HCT116 (cell line): ENCODE results near the gene SZRD1. TPM values are rescaled to one million over a fixed set of nuclear protein-coding genes. Genes with fewer than 3 reads are reported as not detected.

ENCODE experiments used
- ATAC-seq: fragments of 200-7000 bp; cut with Tn5 transposase; 2 replicates; pipeline ENCODE4 v1.9.1; 2020; ENCODE audit warnings: mild to moderate bottlenecking, moderate library complexity
- BruUV-seq: library from RNA; stranded (reverse); fragments of 400-500 nt; replicated peaks from 2 replicates; lab custom pipeline; 2021; lab: Mats Ljungman, UMichigan
- CTCF ChIA-PET: fragments of 300-600 bp; sonication (Branson Sonifier 250); formaldehyde crosslinking; loops from one replicate; lab custom pipeline; 2021; ENCODE audit warnings: antibody characterized with exemption; lab: Charles Lee
- POLR2A ChIA-PET: fragments of 300-600, 350-600 bp; sonication (Branson Sonifier 250); formaldehyde crosslinking; loops from one replicate; lab custom pipeline; 2021; ENCODE audit warnings: antibody characterized with exemption; lab: Charles Lee
- RAD21 ChIA-PET, 2 experiments: fragments of 300-600 bp; sonication (Branson Sonifier 250); formaldehyde crosslinking; loops; one replicate each; lab custom pipeline; 2023; ENCODE audit warnings: low total read pairs in 2 of 2; ENCODE audit not compliant: uncharacterized antibody in 2 of 2, unreplicated experiment in 2 of 2, low non-redundant PET in 1 of 2; lab: Charles Lee
- DNase-seq: peaks from one replicate; pipeline ENCODE4 v3.0.0-alpha.2; 2010; ENCODE audit warnings: low read depth, low spot score
- H2AFZ ChIP-seq: fragments of 200-600 bp; shearing (Covaris generic), sonication (generic); 2 replicates; pipeline ENCODE4 v1.6.1; 2017; ENCODE audit warnings: low read depth, mixed run types, mixed read lengths, antibody characterized with exemption, low read length; ENCODE audit not compliant: poor library complexity, severe bottlenecking
- H3K27ac ChIP-seq: 2 replicates; pipeline ENCODE4 v1.5.1; 2012; ENCODE audit warnings: low read depth, low read length
- H3K27me3 ChIP-seq: fragments of 200-600 bp; sonication (generic); 2 replicates; pipeline ENCODE4 v1.6.1; 2016; ENCODE audit warnings: mixed run types, low read length, mixed read lengths; ENCODE audit not compliant: insufficient read depth
- H3K36me3 ChIP-seq, 2 experiments: fragments of 200-500 bp in 1 of 2; fragments of 200-600 bp in 1 of 2; sonication (Bioruptor generic) in 1 of 2; sonication (generic) in 1 of 2; 2 replicates each; pipeline versions ENCODE4 v1.5.1 to v1.6.1; 2014 to 2016; ENCODE audit warnings: low read length in 2 of 2, inconsistent platforms in 1 of 2, mixed read lengths in 1 of 2, mixed run types in 1 of 2; ENCODE audit not compliant: insufficient read depth in 2 of 2, control insufficient read depth in 1 of 2
- H3K4me1 ChIP-seq, 2 experiments: fragments of 200-600 bp in 1 of 2; sonication (generic) in 1 of 2; 2 replicates each; pipeline versions ENCODE4 v1.5.1 to v1.6.1; 2012 to 2017; ENCODE audit warnings: low read length in 2 of 2, inconsistent platforms in 1 of 2, mild to moderate bottlenecking in 1 of 2, mixed read lengths in 1 of 2, mixed run types in 1 of 2, moderate library complexity in 1 of 2; ENCODE audit not compliant: insufficient read depth in 2 of 2, control insufficient read depth in 1 of 2
- H3K4me2 ChIP-seq: fragments of 200-600 bp; sonication (generic); 2 replicates; pipeline ENCODE4 v1.6.1; 2017; ENCODE audit warnings: mixed run types, low read length, mixed read lengths
- H3K4me3 ChIP-seq, 2 experiments: fragments of 200-600 bp in 1 of 2; sonication (generic) in 1 of 2; replicated peaks in 1 of 2; 2 replicates each; pipeline ENCODE4 v1.5.1; 2011 to 2016; ENCODE audit warnings: low read length in 2 of 2, control low read depth in 1 of 2, low read depth in 1 of 2, mild to moderate bottlenecking in 1 of 2, mixed read lengths in 1 of 2, mixed run types in 1 of 2
- H3K79me2 ChIP-seq: fragments of 200-600 bp; sonication (generic); 2 replicates; pipeline ENCODE4 v1.6.1; 2017; ENCODE audit warnings: mild to moderate bottlenecking, mixed run types, low read length, moderate library complexity, mixed read lengths; ENCODE audit not compliant: insufficient read depth
- H3K9ac ChIP-seq: fragments of 200-600 bp; sonication (generic); 2 replicates; pipeline ENCODE4 v1.6.1; 2016; ENCODE audit warnings: low read length, mixed read lengths
- H3K9me2 ChIP-seq: fragments of 200-600 bp; sonication (generic), shearing (Covaris generic); 2 replicates; pipeline ENCODE4 v1.6.1; 2017; ENCODE audit warnings: mixed run types, mild to moderate bottlenecking, moderate library complexity; ENCODE audit not compliant: insufficient read depth
- H3K9me3 ChIP-seq, 2 experiments: fragments of 200-500 bp in 1 of 2; fragments of 200-600 bp in 1 of 2; sonication (Bioruptor generic) in 1 of 2; sonication (generic) in 1 of 2; 2 replicates each; pipeline ENCODE4 v1.6.1; 2014 to 2017; ENCODE audit warnings: low read length in 2 of 2, mixed read lengths in 2 of 2, inconsistent platforms in 1 of 2, low read depth in 1 of 2, mild to moderate bottlenecking in 1 of 2, mixed run types in 1 of 2, moderate library complexity in 1 of 2; ENCODE audit not compliant: control insufficient read depth in 1 of 2, insufficient read depth in 1 of 2
- H4K20me1 ChIP-seq: fragments of 200-600 bp; sonication (generic), shearing (Covaris generic); 2 replicates; pipeline ENCODE4 v1.6.1; 2017; ENCODE audit warnings: mixed run types, mild to moderate bottlenecking, moderate library complexity; ENCODE audit not compliant: insufficient read depth
- ELF1 ChIP-seq: IDR thresholded peaks from 2 replicates; pipeline ENCODE4 v1.6.1; 2012; ENCODE audit warnings: low read depth, borderline replicate concordance
- EZH2 ChIP-seq: fragments of 200-600 bp; sonication (generic); IDR thresholded peaks from 2 replicates; pipeline ENCODE4 v1.6.1; 2017; ENCODE audit warnings: antibody characterized with exemption, mixed run types
- EZH2phosphoT487 ChIP-seq: fragments of 200-600 bp; IDR thresholded peaks from 2 replicates; pipeline ENCODE4 v1.6.1; 2018; ENCODE audit warnings: antibody characterized with exemption, borderline replicate concordance
- FOSL1 ChIP-seq: IDR thresholded peaks from 2 replicates; pipeline ENCODE4 v1.6.1; 2012; ENCODE audit warnings: low read depth
- POLR2A ChIP-seq: IDR thresholded peaks from 2 replicates; pipeline ENCODE4 v1.7.0; 2011; ENCODE audit warnings: borderline replicate concordance; ENCODE audit not compliant: insufficient read depth, insufficient read length; ENCODE audit errors: extremely low read depth
- POLR2AphosphoS5 ChIP-seq: IDR thresholded peaks from 2 replicates; pipeline ENCODE4 v1.6.1; 2011; ENCODE audit warnings: mild to moderate bottlenecking, low read depth, low read length, moderate library complexity
- RAD21 ChIP-seq: IDR thresholded peaks from 2 replicates; pipeline ENCODE4 v1.6.1; 2012; ENCODE audit warnings: low read depth, mild to moderate bottlenecking
- REST ChIP-seq: IDR thresholded peaks from 2 replicates; pipeline ENCODE4 v1.6.1; 2012; ENCODE audit warnings: low read depth
- SIN3A ChIP-seq: IDR thresholded peaks from 2 replicates; pipeline ENCODE4 v1.6.1; 2012; ENCODE audit warnings: low read depth
- SP1 ChIP-seq: IDR thresholded peaks from 2 replicates; pipeline ENCODE4 v1.6.1; 2012; ENCODE audit warnings: low read depth
- SRF ChIP-seq: IDR thresholded peaks from 2 replicates; pipeline ENCODE4 v1.6.1; 2012; ENCODE audit warnings: low read depth
- TCF7L2 ChIP-seq: IDR thresholded peaks from 2 replicates; pipeline ENCODE4 v1.7.0; 2011; ENCODE audit warnings: borderline replicate concordance, inconsistent platforms; ENCODE audit not compliant: insufficient read depth, insufficient read length; ENCODE audit errors: extremely low read depth
- ZFX ChIP-seq: fragments of 450-650 bp; IDR thresholded peaks from 2 replicates; pipeline ENCODE4 v1.6.1; 2017
- intact Hi-C: fragments of 100-400 bp; cut with micrococcal nuclease; formaldehyde crosslinking; loops from 2 replicates; pipeline ENCODE4 v1.10.0; 2022
- total RNA-seq: library from RNA; stranded (reverse); gene quantifications from one replicate; pipeline ENCODE4 v1.2.1, GENCODE V29; 2021; ENCODE audit not compliant: unreplicated experiment
- TF ChIP-seq, protein P1 (sequence below), 3 experiments: fragments of 200-600 bp in 1 of 3; sonication (generic) in 1 of 3; IDR thresholded peaks in 2 of 3; conservative IDR thresholded peaks in 1 of 3; 2 replicates each; pipeline ENCODE4 v1.5.1; 2012 to 2017; ENCODE audit warnings: low read depth in 2 of 3, low read length in 2 of 3, antibody characterized with exemption in 1 of 3, borderline replicate concordance in 1 of 3, control low read depth in 1 of 3, mild to moderate bottlenecking in 1 of 3, mixed read lengths in 1 of 3, mixed run types in 1 of 3, moderate library complexity in 1 of 3; ENCODE audit not compliant: insufficient read depth in 1 of 3

SZRD1 gene
- total RNA-seq, 1 experiment from 2014 or later = 141 TPM

- no peak for TF ChIP-seq TCF7L2
- TF ChIP-seq SRF = no peak
- TF ChIP-seq ELF1 = no peak
Observed at GRCh38 chr1:16418823-16419425, 51.9 kb downstream of the SZRD1 start (continued).

GRCh38 chr1:16420424-16421118 is 53.5 kb downstream of the SZRD1 start:
- H3K9ac ChIP-seq = no peak overlapping the region
- H3K27me3 ChIP-seq = no peaks in the 10 kb centered on the region
- no peak for DNase-seq
- peaks cover 0 to 16% of the 10 kb centered on the region in 2 experiments; a peak in 2 of 4 replicates for H3K4me1 ChIP-seq
- H3K36me3 ChIP-seq = no peaks in the 10 kb centered on the region
- ChIA-PET RAD21 (no interaction called here), CTCF (no interaction called here), POLR2A (no interaction called here)
- no peaks in the 10 kb centered on the region for H3K9me2 ChIP-seq
- H3K79me2 ChIP-seq = no peaks in the 10 kb centered on the region
- H3K4me2 ChIP-seq = no peak overlapping the region
- H3K4me3 ChIP-seq = no peak overlapping the region
- no TSS peak for BruUV-seq
- no peak for TF ChIP-seq SIN3A
- TF ChIP-seq POLR2AphosphoS5 = no peak
- no peak for TF ChIP-seq RAD21
- TF ChIP-seq FOSL1 = no peak
- TF ChIP-seq, protein P1, sequence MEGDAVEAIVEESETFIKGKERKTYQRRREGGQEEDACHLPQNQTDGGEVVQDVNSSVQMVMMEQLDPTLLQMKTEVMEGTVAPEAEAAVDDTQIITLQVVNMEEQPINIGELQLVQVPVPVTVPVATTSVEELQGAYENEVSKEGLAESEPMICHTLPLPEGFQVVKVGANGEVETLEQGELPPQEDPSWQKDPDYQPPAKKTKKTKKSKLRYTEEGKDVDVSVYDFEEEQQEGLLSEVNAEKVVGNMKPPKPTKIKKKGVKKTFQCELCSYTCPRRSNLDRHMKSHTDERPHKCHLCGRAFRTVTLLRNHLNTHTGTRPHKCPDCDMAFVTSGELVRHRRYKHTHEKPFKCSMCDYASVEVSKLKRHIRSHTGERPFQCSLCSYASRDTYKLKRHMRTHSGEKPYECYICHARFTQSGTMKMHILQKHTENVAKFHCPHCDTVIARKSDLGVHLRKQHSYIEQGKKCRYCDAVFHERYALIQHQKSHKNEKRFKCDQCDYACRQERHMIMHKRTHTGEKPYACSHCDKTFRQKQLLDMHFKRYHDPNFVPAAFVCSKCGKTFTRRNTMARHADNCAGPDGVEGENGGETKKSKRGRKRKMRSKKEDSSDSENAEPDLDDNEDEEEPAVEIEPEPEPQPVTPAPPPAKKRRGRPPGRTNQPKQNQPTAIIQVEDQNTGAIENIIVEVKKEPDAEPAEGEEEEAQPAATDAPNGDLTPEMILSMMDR (IDR thresholded peaks at IDR 0.05 in 2 of 3, conservative IDR thresholded peaks at IDR 0.05 in 1 of 3; ENCODE audit: borderline replicate concordance in 1 of 3, insufficient read depth in 1 of 3, low read depth in 2 of 3, low read length in 2 of 3) = no peak
- no peak for TF ChIP-seq EZH2
- TF ChIP-seq SP1 = no peak
- TF ChIP-seq POLR2A = no peak
- TF ChIP-seq EZH2phosphoT487 = no peak
- no peak for TF ChIP-seq TCF7L2
- TF ChIP-seq ZFX = no peak
- no peak for TF ChIP-seq REST
- no peak overlapping the region for H3K27ac ChIP-seq
- no peak overlapping the region for H2AFZ ChIP-seq
- H4K20me1 ChIP-seq = no peaks in the 10 kb centered on the region
- H3K9me3 ChIP-seq = no peaks in the 10 kb centered on the region
- intact Hi-C loops = no loop called here
- no peak for ATAC-seq
